GM12878 (cell line): ENCODE data around the gene DCUN1D5. TPM values are rescaled to one million over a fixed set of nuclear protein-coding genes. Genes with fewer than 3 reads are reported as not detected.

Source experiments
- ATF2 ChIP-seq: IDR thresholded peaks from 2 replicates; pipeline ENCODE4 v1.6.1; 2012; ENCODE audit warnings: low read length, inconsistent platforms
- ATF3 ChIP-seq: IDR thresholded peaks from 2 replicates; pipeline ENCODE4 v1.6.1; 2011; ENCODE audit warnings: low read depth, mild to moderate bottlenecking, low read length, moderate library complexity, borderline replicate concordance; ENCODE audit errors: extremely low read depth
- ATF7 ChIP-seq: fragments of 450-650 bp; IDR thresholded peaks from 2 replicates; pipeline ENCODE4 v1.6.1; 2016; ENCODE audit warnings: low read depth, mild to moderate bottlenecking
- BHLHE40 ChIP-seq, 2 experiments: fragments of 450-650 bp in 1 of 2; IDR thresholded peaks; 2 replicates each; pipeline ENCODE4 v1.6.1; 2011 to 2017; ENCODE audit warnings: low read depth in 2 of 2, borderline replicate concordance in 1 of 2, improper control_type of control experiment in 1 of 2, low read length in 1 of 2, mild to moderate bottlenecking in 1 of 2
- BRCA1 ChIP-seq: IDR thresholded peaks from 2 replicates; pipeline ENCODE4 v1.6.1; 2011; ENCODE audit warnings: low read depth, low read length, improper control_type of control experiment
- CEBPB ChIP-seq, 2 experiments: fragments of 150-350 bp in 1 of 2; IDR thresholded peaks; 2 replicates each; pipeline ENCODE4 v1.6.1; 2012 to 2014; ENCODE audit warnings: low read depth in 2 of 2, low read length in 2 of 2, borderline replicate concordance in 1 of 2, inconsistent platforms in 1 of 2
- CTCF ChIP-seq, 3 experiments: IDR thresholded peaks in 2 of 3; conservative IDR thresholded peaks in 1 of 3; 2 replicates each; pipeline ENCODE4 v1.5.1; 2011; ENCODE audit warnings: low read depth in 3 of 3, low read length in 3 of 3, mild to moderate bottlenecking in 3 of 3, control low read depth in 2 of 3, moderate library complexity in 2 of 3, inconsistent platforms in 1 of 3, mixed read lengths in 1 of 3; ENCODE audit not compliant: control insufficient read depth in 2 of 3, insufficient read depth in 1 of 3; ENCODE audit errors: extremely low read depth in 1 of 3
- DPF2 ChIP-seq: fragments of 450-650 bp; IDR thresholded peaks from 2 replicates; pipeline ENCODE4 v1.6.1; 2017; ENCODE audit warnings: mild to moderate bottlenecking
- EGR1 ChIP-seq, 2 experiments: IDR thresholded peaks; 1 replicate in 1 of 2; 2 replicates in 1 of 2; pipeline ENCODE4 v1.6.1; 2011 to 2012; ENCODE audit warnings: low read depth in 2 of 2, low read length in 2 of 2, borderline replicate concordance in 1 of 2, mild to moderate bottlenecking in 1 of 2, moderate library complexity in 1 of 2
- IKZF2 ChIP-seq, 2 experiments: fragments of 450-650 bp; IDR thresholded peaks; 2 replicates each; pipeline ENCODE4 v1.6.1; 2017; ENCODE audit warnings: mild to moderate bottlenecking in 2 of 2, moderate library complexity in 2 of 2
- IRF5 ChIP-seq: fragments of 450-650 bp; IDR thresholded peaks from 2 replicates; pipeline ENCODE4 v1.6.1; 2017; ENCODE audit warnings: borderline replicate concordance
- MEF2A ChIP-seq: IDR thresholded peaks from 2 replicates; pipeline ENCODE4 v1.6.1; 2011; ENCODE audit warnings: low read depth, mild to moderate bottlenecking, low read length, moderate library complexity; ENCODE audit not compliant: insufficient read depth
- MEF2B ChIP-seq: fragments of 450-650 bp; IDR thresholded peaks from 2 replicates; pipeline ENCODE4 v1.6.1; 2018; ENCODE audit warnings: mild to moderate bottlenecking, moderate library complexity; ENCODE audit not compliant: partially characterized antibody, poor library complexity, severe bottlenecking
- RELA ChIP-seq: fragments of 450-650 bp; IDR thresholded peaks from 2 replicates; pipeline ENCODE4 v1.8.0; 2014; ENCODE audit warnings: borderline replicate concordance; ENCODE audit not compliant: partially characterized antibody
- RFX5 ChIP-seq: IDR thresholded peaks from 2 replicates; pipeline ENCODE4 v1.6.1; 2011; ENCODE audit warnings: low read depth, low read length, improper control_type of control experiment
- RUNX3 ChIP-seq: IDR thresholded peaks from 2 replicates; pipeline ENCODE4 v1.6.1; 2012; ENCODE audit warnings: low read length, inconsistent platforms
- SIX5 ChIP-seq: IDR thresholded peaks from 2 replicates; pipeline ENCODE4 v1.6.1; 2011; ENCODE audit warnings: mild to moderate bottlenecking, low read depth, low read length, moderate library complexity; ENCODE audit not compliant: severe bottlenecking
- SMAD5 ChIP-seq: IDR thresholded peaks from 2 replicates; pipeline ENCODE4 v1.6.1; 2016; ENCODE audit warnings: antibody characterized with exemption, low read depth
- SREBF2 ChIP-seq: IDR thresholded peaks from 2 replicates; pipeline ENCODE4 v1.6.1; 2012; ENCODE audit warnings: mild to moderate bottlenecking, low read length
- WRNIP1 ChIP-seq: IDR thresholded peaks from 2 replicates; pipeline ENCODE4 v1.6.1; 2011; ENCODE audit warnings: low read depth, low read length, improper control_type of control experiment, borderline replicate concordance
- ZBTB4 ChIP-seq: fragments of 450-650 bp; formaldehyde crosslinking; IDR thresholded peaks from 2 replicates; pipeline ENCODE4 v1.4.0; 2022; ENCODE audit warnings: mild to moderate bottlenecking, moderate library complexity
- polyA plus RNA-seq, 11 experiments: library from polyadenylated mRNA; depleted of rRNA in 4 of 11; unstranded in 6 of 11; stranded (reverse) in 5 of 11; fragments of >200 nt; fragmentation: Nextera tagmentation in 4 of 11; fragmentation: Illumina TruSeq in 1 of 11; extraction: Ambion mirVana in 4 of 11; extraction: Trizol in 1 of 11; gene quantifications; 1 replicate in 1 of 11; 2 replicates in 10 of 11; pipeline versions ENCODE4 v1.2.1 to v1.2.3, GENCODE V29; 2011 to 2016; ENCODE audit warnings: inconsistent platforms in 2 of 11, missing spikeins in 2 of 11, low read depth in 1 of 11
- total RNA-seq, 4 experiments: library from RNA; depleted of rRNA in 3 of 4; stranded (reverse); fragments of >200 nt in 3 of 4; fragmentation: Illumina TruSeq in 1 of 4; extraction: Trizol in 1 of 4; gene quantifications; 2 replicates each; pipeline versions ENCODE4 v1.2.1 to v1.2.3, GENCODE V29; 2013 to 2021

DCUN1D5 gene
- total and polyA plus RNA-seq, 10 of the 15 experiments (the other 5 are each of a cell fraction or from before 2014, with no cell fraction given), result 20.4 to 87.0 (median 60.6) TPM

- no peak for TF ChIP-seq CTCF (IDR thresholded peaks at IDR 0.05 in 2 of 3, conservative IDR thresholded peaks at IDR 0.05 in 1 of 3; ENCODE audit: control insufficient read depth in 2 of 3, extremely low read depth in 1 of 3, insufficient read depth in 1 of 3, low read depth in 3 of 3, low read length in 3 of 3)
- TF ChIP-seq SMAD5, result peak; percentile 86; the same call in 1 of the 2 replicates
- no peak for TF ChIP-seq IRF5
- no peak for TF ChIP-seq RFX5
- peak; percentile 83 for TF ChIP-seq ATF7
- peak; percentile 48 for TF ChIP-seq RUNX3
- no peak for TF ChIP-seq MEF2A
- TF ChIP-seq WRNIP1, result 0 out of 2 replicates have a peak, but pooled peaks have one; percentile 41
- TF ChIP-seq SREBF2, result peak; percentile 64
- peak; percentile 30 for TF ChIP-seq MEF2B
- TF ChIP-seq ATF3, result no peak
- no peak for TF ChIP-seq SIX5
- TF ChIP-seq ATF2, result peak; percentile 19; the same call in 1 of the 2 replicates
- no peak for TF ChIP-seq RELA
- no peak for TF ChIP-seq EGR1 (IDR thresholded peaks at IDR 0.05; ENCODE audit: borderline replicate concordance in 1 of 2, low read depth in 2 of 2, low read length in 2 of 2)
- 0 out of 2 replicates have a peak, but pooled peaks have one; percentile 47 for TF ChIP-seq DPF2
- TF ChIP-seq BHLHE40 (IDR thresholded peaks at IDR 0.05; ENCODE audit: borderline replicate concordance in 1 of 2, low read depth in 2 of 2, low read length in 1 of 2), result peak in 1 of 2 experiments; percentile 39; a peak in 1 of 4 replicates
- TF ChIP-seq BRCA1, result no peak
- peak in 1 of 2 experiments; percentile 70; a peak in 1 of 4 replicates for TF ChIP-seq CEBPB (IDR thresholded peaks at IDR 0.05; ENCODE audit: borderline replicate concordance in 1 of 2, low read depth in 2 of 2, low read length in 2 of 2)
- TF ChIP-seq ZBTB4 (CRISPR knock-in tag), result no peak
- TF ChIP-seq IKZF2 (IDR thresholded peaks at IDR 0.05), result no peak
Observed at GRCh38 chr11:103091801-103092524, at the start of gene DCUN1D5 (continued).
